GM23338 (cell line): ENCODE data around the gene FBXO2. TPM values are rescaled to one million over a fixed set of nuclear protein-coding genes. Genes with fewer than 3 reads are reported as not detected.

ENCODE experiments used
- ATAC-seq: fragments of 200-7000 bp; cut with Tn5 transposase; 3 replicates; pipeline ENCODE4 v1.9.1; 2020
- DNase-seq: peaks from one replicate; pipeline ENCODE4 v3.0.0-alpha.2; 2015; ENCODE audit warnings: low spot score
- H2AFZ ChIP-seq: fragments of 200-600 bp; sonication (generic); 2 replicates; pipeline ENCODE4 v1.8.0; 2016; ENCODE audit warnings: antibody characterized with exemption, mild to moderate bottlenecking, moderate library complexity
- H3F3A ChIP-seq: fragments of 200-600 bp; sonication (generic); replicated peaks from 2 replicates; pipeline ENCODE4 v1.8.0; 2017; ENCODE audit warnings: antibody characterized with exemption, mixed run types, low read depth
- H3K27ac ChIP-seq: fragments of 200-600 bp; sonication (generic); 2 replicates; pipeline ENCODE4 v1.6.1; 2016; ENCODE audit warnings: low read depth
- H3K27me3 ChIP-seq: fragments of 200-600 bp; sonication (generic); 2 replicates; pipeline ENCODE4 v1.8.0; 2016; ENCODE audit warnings: mild to moderate bottlenecking, mixed run types, moderate library complexity; ENCODE audit not compliant: insufficient read depth
- H3K36me3 ChIP-seq: fragments of 200-600 bp; sonication (generic); 2 replicates; pipeline ENCODE4 v1.8.0; 2016; ENCODE audit warnings: mild to moderate bottlenecking; ENCODE audit not compliant: insufficient read depth
- H3K4me1 ChIP-seq: fragments of 200-600 bp; sonication (generic); 2 replicates; pipeline ENCODE4 v1.8.0; 2016; ENCODE audit warnings: mild to moderate bottlenecking, moderate library complexity; ENCODE audit not compliant: insufficient read depth
- H3K4me2 ChIP-seq: fragments of 200-600 bp; sonication (generic); 2 replicates; pipeline ENCODE4 v1.7.1; 2017; ENCODE audit warnings: mixed run types
- H3K4me3 ChIP-seq: fragments of 200-600 bp; sonication (generic); 2 replicates; pipeline ENCODE4 v1.6.1; 2016; ENCODE audit warnings: mixed run types
- H3K79me2 ChIP-seq: fragments of 200-600 bp; sonication (generic); replicated peaks from 2 replicates; pipeline ENCODE4 v1.8.0; 2017; ENCODE audit warnings: mild to moderate bottlenecking; ENCODE audit not compliant: insufficient read depth
- H3K9me2 ChIP-seq: fragments of 200-600 bp; sonication (generic); 2 replicates; pipeline ENCODE4 v1.8.0; 2017; ENCODE audit not compliant: insufficient read depth
- H4K20me1 ChIP-seq: fragments of 200-600 bp; sonication (generic); replicated peaks from 2 replicates; pipeline ENCODE4 v1.8.0; 2017; ENCODE audit warnings: mild to moderate bottlenecking; ENCODE audit not compliant: insufficient read depth
- H3K27ac Mint-ChIP-seq: 2 replicates; pipeline ENCODE4 v1.8.0; 2020; ENCODE audit warnings: inconsistent platforms, mild to moderate bottlenecking, moderate library complexity, mixed read lengths
- H3K27me3 Mint-ChIP-seq: 3 replicates; pipeline ENCODE4 v1.8.0; 2022; ENCODE audit warnings: low read depth, mild to moderate bottlenecking, moderate library complexity, mixed read lengths, inconsistent platforms; ENCODE audit not compliant: insufficient read depth, poor library complexity
- H3K36me3 Mint-ChIP-seq: 3 replicates; pipeline ENCODE4 v1.8.0; 2021; ENCODE audit warnings: low read depth, mild to moderate bottlenecking, inconsistent platforms, moderate library complexity, mixed read lengths
- H3K4me1 Mint-ChIP-seq: 3 replicates; pipeline ENCODE4 v1.8.0; 2020; ENCODE audit warnings: mild to moderate bottlenecking, inconsistent platforms, mixed read lengths
- H3K4me3 Mint-ChIP-seq: 3 replicates; pipeline ENCODE4 v1.8.0; 2021; ENCODE audit warnings: moderate library complexity, mild to moderate bottlenecking, inconsistent platforms, mixed read lengths
- H3K9me3 Mint-ChIP-seq: 3 replicates; pipeline ENCODE4 v1.8.0; 2020; ENCODE audit warnings: moderate library complexity, mild to moderate bottlenecking, inconsistent platforms, mixed read lengths
- CREB1 ChIP-seq: fragments of 250-450 bp; sonication (Bioruptor Pico); IDR thresholded peaks from 2 replicates; pipeline ENCODE4 v1.5.0; 2020; ENCODE audit warnings: low read depth, mild to moderate bottlenecking, moderate library complexity
- ETS1 ChIP-seq: IDR thresholded peaks from 2 replicates; pipeline ENCODE4 v1.6.1; 2016; ENCODE audit warnings: antibody characterized with exemption
- EZH2phosphoT487 ChIP-seq: fragments of 200-600 bp; sonication (generic); IDR thresholded peaks from one replicate; pipeline ENCODE4 v1.8.1; 2018; ENCODE audit warnings: antibody characterized with exemption; ENCODE audit not compliant: unreplicated experiment
- JUNB ChIP-seq: IDR thresholded peaks from one replicate; pipeline ENCODE4 v1.6.1; 2016; ENCODE audit warnings: antibody characterized with exemption; ENCODE audit not compliant: unreplicated experiment
- NANOG ChIP-seq: IDR thresholded peaks from 2 replicates; pipeline ENCODE4 v1.6.1; 2016; ENCODE audit warnings: antibody characterized with exemption, borderline replicate concordance
- POLR2AphosphoS5 ChIP-seq: IDR thresholded peaks from 2 replicates; pipeline ENCODE4 v1.6.1; 2016; ENCODE audit warnings: antibody characterized with exemption, low read depth
- ZNF331 ChIP-seq: fragments of 250-450 bp; sonication (Bioruptor Pico); IDR thresholded peaks from 2 replicates; pipeline ENCODE4 v1.5.0; 2020; ENCODE audit warnings: low read depth, mild to moderate bottlenecking, moderate library complexity
- ZNF462 ChIP-seq: fragments of 250-450 bp; sonication (Bioruptor Pico); IDR thresholded peaks from 2 replicates; pipeline ENCODE4 v1.5.0; 2020; ENCODE audit warnings: mild to moderate bottlenecking, moderate library complexity
- polyA plus RNA-seq: library from polyadenylated mRNA; unstranded; fragments of >200 nt; fragmentation: Nextera tagmentation; extraction: Ambion mirVana; gene quantifications from 2 replicates; pipeline ENCODE4 v1.2.1, GENCODE V29; 2016
- total RNA-seq: library from RNA; depleted of rRNA; stranded (reverse); fragments of >200 nt; shearing (Covaris generic); gene quantifications from 2 replicates; pipeline ENCODE4 v1.2.3, GENCODE V29; 2014
- TF ChIP-seq, protein P1 (sequence below), 2 experiments: fragments of 200-600 bp in 1 of 2; sonication (generic) in 1 of 2; conservative IDR thresholded peaks; 2 replicates each; pipeline versions ENCODE4 v1.5.1 to v1.6.1; 2016 to 2017; ENCODE audit warnings: antibody characterized with exemption in 2 of 2, low read depth in 2 of 2, mild to moderate bottlenecking in 2 of 2, moderate library complexity in 1 of 2

Gene FBXO2
- total and polyA plus RNA-seq, 2 experiments from 2014 or later, result 44.4 to 84.6 TPM

GRCh38 chr1:11599891-11600576 lies 54.2 kb downstream of the FBXO2 start:
- no peak overlapping the region for H3K4me3 Mint-ChIP-seq
- TF ChIP-seq JUNB (no peak), ETS1 (no peak), EZH2phosphoT487 (no peak), ZNF462 (CRISPR knock-in tag) (no peak), POLR2AphosphoS5 (no peak), CREB1 (CRISPR knock-in tag) (no peak), ZNF331 (CRISPR knock-in tag) (no peak), NANOG (no peak)
- TF ChIP-seq, protein P1, sequence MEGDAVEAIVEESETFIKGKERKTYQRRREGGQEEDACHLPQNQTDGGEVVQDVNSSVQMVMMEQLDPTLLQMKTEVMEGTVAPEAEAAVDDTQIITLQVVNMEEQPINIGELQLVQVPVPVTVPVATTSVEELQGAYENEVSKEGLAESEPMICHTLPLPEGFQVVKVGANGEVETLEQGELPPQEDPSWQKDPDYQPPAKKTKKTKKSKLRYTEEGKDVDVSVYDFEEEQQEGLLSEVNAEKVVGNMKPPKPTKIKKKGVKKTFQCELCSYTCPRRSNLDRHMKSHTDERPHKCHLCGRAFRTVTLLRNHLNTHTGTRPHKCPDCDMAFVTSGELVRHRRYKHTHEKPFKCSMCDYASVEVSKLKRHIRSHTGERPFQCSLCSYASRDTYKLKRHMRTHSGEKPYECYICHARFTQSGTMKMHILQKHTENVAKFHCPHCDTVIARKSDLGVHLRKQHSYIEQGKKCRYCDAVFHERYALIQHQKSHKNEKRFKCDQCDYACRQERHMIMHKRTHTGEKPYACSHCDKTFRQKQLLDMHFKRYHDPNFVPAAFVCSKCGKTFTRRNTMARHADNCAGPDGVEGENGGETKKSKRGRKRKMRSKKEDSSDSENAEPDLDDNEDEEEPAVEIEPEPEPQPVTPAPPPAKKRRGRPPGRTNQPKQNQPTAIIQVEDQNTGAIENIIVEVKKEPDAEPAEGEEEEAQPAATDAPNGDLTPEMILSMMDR (conservative IDR thresholded peaks at IDR 0.05; ENCODE audit: low read depth in 2 of 2), result no peak
- H3K27me3 Mint-ChIP-seq, result peaks cover 7% of the 10 kb centered on the region

More at GRCh38 chr1:11599891-11600576, 54.2 kb downstream of the FBXO2 start:
- peaks cover 18% of the 10 kb centered on the region for H3K4me1 Mint-ChIP-seq
- Histone ChIP-seq H3K36me3 (no peaks in the 10 kb centered on the region), H3F3A (no peaks in the 10 kb centered on the region), H3K27ac (no peak overlapping the region), H3K79me2 (no peaks in the 10 kb centered on the region), H3K4me2 (no peak overlapping the region), H3K27me3 (no peaks in the 10 kb centered on the region), H3K9me2 (no peaks in the 10 kb centered on the region), H2AFZ (no peak overlapping the region), H3K4me1 (no peaks in the 10 kb centered on the region; the same call in 1 of the 2 replicates), H3K4me3 (no peak overlapping the region), H4K20me1 (no peaks in the 10 kb centered on the region)
- no peak for DNase-seq
- no peaks in the 10 kb centered on the region for H3K36me3 Mint-ChIP-seq
- H3K27ac Mint-ChIP-seq, result no peak overlapping the region
- no peaks in the 10 kb centered on the region for H3K9me3 Mint-ChIP-seq
- ATAC-seq, result no peak
